Measurements from ENCODE around the gene SLC38A8.

GRCh38 chr16:84031556-84031955 lies 11.0 kb downstream of the SLC38A8 start:
- TF ChIP-seq CTCF (IDR thresholded peaks at IDR 0.05): no peak
- TF ChIP-seq POLR2A (IDR thresholded peaks at IDR 0.05): no peak
- no peak for TF ChIP-seq POLR2AphosphoS5 (IDR thresholded peaks at IDR 0.05; ENCODE audit: insufficient read depth in 1 of 2, low read depth in 1 of 2)

Measured in vagina (tissue), 2 donors.